T-cell (primary cell): ENCODE results near the gene DLD. TPM values are rescaled to one million over a fixed set of nuclear protein-coding genes. Genes with fewer than 3 reads are reported as not detected.
"Not testable (repeated sequence)": the region's sequence is repeated elsewhere in the genome, so short reads cannot be mapped to it uniquely, and the experiment has no call there.

Experiments
- ATAC-seq, 4 experiments: fragments of 200-7000 bp in 3 of 4; fragments of 150-1000 bp in 1 of 4; cut with Tn5 transposase; replicated peaks in 1 of 4; 1 replicate in 3 of 4; 2 replicates in 1 of 4; pipeline ENCODE4 v1.10.0; 2021; ENCODE audit warnings: moderate library complexity in 3 of 4, mild to moderate bottlenecking in 2 of 4, moderate number of reproducible peaks in 1 of 4
- CTCF ChIA-PET, 2 donors: fragments of 300-600 bp; sonication (Branson Sonifier 250); formaldehyde crosslinking; loops; one replicate each; lab custom pipeline; 2022; ENCODE audit warnings: antibody characterized with exemption in 2 of 2; lab: Charles Lee
- POLR2A ChIA-PET, 2 donors: fragments of 300-600 bp; sonication (Branson Sonifier 250); formaldehyde crosslinking; loops; one replicate each; lab custom pipeline; 2022; ENCODE audit warnings: antibody characterized with exemption in 2 of 2; lab: Charles Lee
- DNase-seq, 35 experiments: peaks; one replicate each; pipeline versions ENCODE4 v3.0.0 to v3.0.0-alpha.2; 2013 to 2023
- H3K27ac ChIP-seq: one replicate; pipeline ENCODE4 v1.5.1; 2013; ENCODE audit warnings: low read length
- H3K27me3 ChIP-seq, 2 experiments: replicated peaks in 1 of 2; 1 replicate in 1 of 2; 2 replicates in 1 of 2; pipeline versions ENCODE4 v1.6.1 to v1.7.0; 2013; ENCODE audit warnings: low read length in 1 of 2, mixed read lengths in 1 of 2; ENCODE audit not compliant: control insufficient read depth in 2 of 2, insufficient read depth in 2 of 2; ENCODE audit errors: extremely low read depth in 1 of 2
- H3K36me3 ChIP-seq, 2 donors: 1 replicate in 1 of 2; 2 replicates in 1 of 2; pipeline versions ENCODE4 v1.6.1 to v1.7.0; 2013; ENCODE audit warnings: low read length in 1 of 2; ENCODE audit not compliant: control insufficient read depth in 2 of 2, insufficient read depth in 1 of 2; ENCODE audit errors: extremely low read depth in 1 of 2
- H3K4me1 ChIP-seq, 2 experiments: 1 replicate in 1 of 2; 2 replicates in 1 of 2; pipeline versions ENCODE4 v1.6.1 to v1.7.0; 2013; ENCODE audit warnings: low read length in 2 of 2, mixed read lengths in 1 of 2; ENCODE audit not compliant: insufficient read depth in 2 of 2, control insufficient read depth in 1 of 2; ENCODE audit errors: extremely low read depth in 1 of 2
- H3K4me3 ChIP-seq, 2 donors: 1 replicate in 1 of 2; 2 replicates in 1 of 2; pipeline versions ENCODE4 v1.5.1 to v1.7.0; 2013; ENCODE audit warnings: mild to moderate bottlenecking in 2 of 2, low read length in 1 of 2, moderate library complexity in 1 of 2; ENCODE audit not compliant: control insufficient read depth in 1 of 2; ENCODE audit errors: extremely low read depth in 1 of 2
- H3K9me3 ChIP-seq: 2 replicates; pipeline ENCODE4 v1.7.0; 2013
- H3K27ac Mint-ChIP-seq, 2 donors: one replicate each; pipeline ENCODE4 v1.8.0; 2020 to 2021; ENCODE audit warnings: mild to moderate bottlenecking in 2 of 2, mixed read lengths in 2 of 2
- H3K27me3 Mint-ChIP-seq, 2 donors: one replicate each; pipeline ENCODE4 v1.8.0; 2021 to 2022; ENCODE audit warnings: mixed read lengths in 2 of 2
- H3K36me3 Mint-ChIP-seq: one replicate; pipeline ENCODE4 v1.8.0; 2021; ENCODE audit warnings: mixed read lengths
- H3K4me1 Mint-ChIP-seq, 3 donors: one replicate each; pipeline ENCODE4 v1.8.0; 2020 to 2022; ENCODE audit warnings: mixed read lengths in 3 of 3, mild to moderate bottlenecking in 1 of 3
- H3K4me3 Mint-ChIP-seq, 3 donors: one replicate each; pipeline ENCODE4 v1.8.0; 2020 to 2022; ENCODE audit warnings: mild to moderate bottlenecking in 3 of 3, mixed read lengths in 3 of 3, moderate library complexity in 3 of 3
- H3K9me3 Mint-ChIP-seq, 3 donors: one replicate each; pipeline ENCODE4 v1.8.0; 2020 to 2022; ENCODE audit warnings: mixed read lengths in 3 of 3
- WGBS: methylation state at CpG from one replicate; pipeline ENCODE4 v1.1.5; 2013; ENCODE audit warnings: missing lambda C conversion rate; ENCODE audit not compliant: insufficient coverage; 5-methylcytosine and 5-hydroxymethylcytosine counted together
- total RNA-seq, 35 experiments: library from RNA in 6 of 35; stranded (reverse) in 6 of 35; fragments of 120-200 nt in 1 of 35; gene quantifications; one replicate each; pipeline versions ENCODE4 v1.2.1 to v1.2.4 and lab custom pipeline; 2013 to 2026

Gene DLD
- total RNA-seq, 5 donors from 2014 or later (not counting 1 experiment from before 2014, with no cell fraction given): 32.3 to 63.6 (median 41.9) TPM

- Histone ChIP-seq H3K36me3 (no peaks in the 10 kb centered on the region), H3K4me3 (no peak overlapping the region), H3K27ac (no peak overlapping the region), H3K9me3 (no peaks in the 10 kb centered on the region), H3K4me1 (no peaks in the 10 kb centered on the region), H3K27me3 (peaks cover 0 to 5% of the 10 kb centered on the region in 2 experiments)
- DNase-seq (no peak), ATAC-seq (no peak)
- H3K27me3 Mint-ChIP-seq: peaks cover 7 to 11% of the 10 kb centered on the region in 2 donors
- no peak overlapping the region for H3K4me3 Mint-ChIP-seq
- no peaks in the 10 kb centered on the region for H3K4me1 Mint-ChIP-seq
- H3K27ac Mint-ChIP-seq: no peak overlapping the region
- POLR2A ChIA-PET: no interaction called here
- H3K9me3 Mint-ChIP-seq: no peaks in the 10 kb centered on the region
- CTCF ChIA-PET: no interaction called here
- WGBS: 80% methylated on average over 1 of the region's 2 CpGs
- H3K36me3 Mint-ChIP-seq: no peaks in the 10 kb centered on the region
Measured at GRCh38 chr7:107953924-107954303, 62.9 kb downstream of the DLD start.

- no peak for DNase-seq
- Histone ChIP-seq H3K4me1 (no peaks in the 10 kb centered on the region), H3K4me3 (no peak overlapping the region), H3K9me3 (no peaks in the 10 kb centered on the region), H3K27me3 (peaks cover 0 to 10% of the 10 kb centered on the region in 2 experiments), H3K27ac (no peak overlapping the region), H3K36me3 (no peaks in the 10 kb centered on the region)
- Mint-ChIP-seq H3K9me3 (no peaks in the 10 kb centered on the region), H3K4me1 (no peaks in the 10 kb centered on the region), H3K36me3 (no peaks in the 10 kb centered on the region), H3K4me3 (no peak overlapping the region), H3K27ac (no peak overlapping the region), H3K27me3 (peaks cover 12 to 15% of the 10 kb centered on the region in 2 donors)
- CTCF ChIA-PET: no interaction called here
- ATAC-seq: no peak
- 82% methylated on average over 5 of the region's 5 CpGs for WGBS
- POLR2A ChIA-PET: no interaction called here
Measured at GRCh38 chr7:107955394-107955793, 64.4 kb downstream of the DLD start.

- H3K9me3 Mint-ChIP-seq: not testable (repeated sequence)
Measured at GRCh38 chr7:107956950-107957349, 66.0 kb downstream of the DLD start.

GRCh38 chr7:107957436-107957835, 66.5 kb downstream of the DLD start:
- no peaks in the 10 kb centered on the region for H3K9me3 ChIP-seq
- Mint-ChIP-seq H3K36me3 (no peaks in the 10 kb centered on the region), H3K4me3 (no peak overlapping the region), H3K9me3 (no peaks in the 10 kb centered on the region), H3K27ac (no peak overlapping the region), H3K27me3 (peaks cover 15 to 20% of the 10 kb centered on the region in 2 donors), H3K4me1 (no peaks in the 10 kb centered on the region)
- no peaks in the 10 kb centered on the region for H3K36me3 ChIP-seq
- POLR2A ChIA-PET: no interaction called here
- WGBS: 80% methylated on average over 1 of the region's 2 CpGs
- no peak overlapping the region for H3K4me3 ChIP-seq
- H3K27me3 ChIP-seq: peaks cover 0 to 12% of the 10 kb centered on the region in 2 experiments
- CTCF ChIA-PET: no interaction called here
- no peak for ATAC-seq
- DNase-seq: no peak
- H3K27ac ChIP-seq: no peak overlapping the region
- no peaks in the 10 kb centered on the region for H3K4me1 ChIP-seq

More at GRCh38 chr7:107956950-107957349, 66.0 kb downstream of the DLD start:
- H3K9me3 ChIP-seq, ATAC-seq, H3K27ac ChIP-seq, H3K4me1 ChIP-seq, POLR2A ChIA-PET, H3K4me3 Mint-ChIP-seq, H3K4me3 ChIP-seq, H3K36me3 ChIP-seq, H3K4me1 Mint-ChIP-seq, H3K27ac Mint-ChIP-seq, CTCF ChIA-PET, H3K36me3 Mint-ChIP-seq, DNase-seq: not testable (repeated sequence)
- peaks cover 0 to 10% of the 10 kb centered on the region in 2 experiments for H3K27me3 ChIP-seq
- peaks cover 15 to 18% of the 10 kb centered on the region in 2 donors for H3K27me3 Mint-ChIP-seq
- WGBS: no CpG with 5 or more reads among the region's 4 CpGs

GRCh38 chr7:107958764-107959526, 68.0 kb downstream of the DLD start:
- Histone ChIP-seq H3K4me3 (no peak overlapping the region), H3K36me3 (no peaks in the 10 kb centered on the region), H3K27ac (no peak overlapping the region), H3K4me1 (no peaks in the 10 kb centered on the region), H3K27me3 (peaks cover 0 to 12% of the 10 kb centered on the region in 2 experiments), H3K9me3 (no peaks in the 10 kb centered on the region)
- H3K36me3 Mint-ChIP-seq: no peaks in the 10 kb centered on the region
- no peak overlapping the region for H3K4me3 Mint-ChIP-seq
- H3K27me3 Mint-ChIP-seq: peaks cover 15 to 20% of the 10 kb centered on the region in 2 donors
- no peak overlapping the region for H3K27ac Mint-ChIP-seq
- H3K9me3 Mint-ChIP-seq: no peaks in the 10 kb centered on the region
- 87% methylated on average over 8 of the region's 14 CpGs for WGBS
- no peaks in the 10 kb centered on the region for H3K4me1 Mint-ChIP-seq
- ATAC-seq (no peak), DNase-seq (no peak)
- POLR2A ChIA-PET: interaction anchor here in 1 of 2 donors (0.6 kb wide), 1 partner anchor 618 kb away, joined by 3 read pairs; no protein-coding TSS in a partner anchor
- CTCF ChIA-PET: no interaction called here

- 88% methylated on average over 8 of the region's 10 CpGs for WGBS
- H3K36me3 Mint-ChIP-seq: no peaks in the 10 kb centered on the region
- H3K27me3 ChIP-seq: peaks cover 0 to 12% of the 10 kb centered on the region in 2 experiments
- ChIA-PET POLR2A (no interaction called here), CTCF (interaction anchor here in 1 of 2 donors (0.6 kb wide), 1 partner anchor 21 kb away, joined by 3 read pairs; no protein-coding TSS in a partner anchor)
- H3K27me3 Mint-ChIP-seq: peaks cover 15 to 20% of the 10 kb centered on the region in 2 donors
- ATAC-seq (no peak), DNase-seq (no peak)
- H3K9me3 ChIP-seq: no peaks in the 10 kb centered on the region
- no peak overlapping the region for H3K4me3 Mint-ChIP-seq
- H3K9me3 Mint-ChIP-seq: no peaks in the 10 kb centered on the region
- H3K4me3 ChIP-seq: no peak overlapping the region
- no peak overlapping the region for H3K27ac ChIP-seq
- no peaks in the 10 kb centered on the region for H3K4me1 Mint-ChIP-seq
- no peaks in the 10 kb centered on the region for H3K36me3 ChIP-seq
- H3K27ac Mint-ChIP-seq: no peak overlapping the region
- H3K4me1 ChIP-seq: no peaks in the 10 kb centered on the region
Measured at GRCh38 chr7:107959527-107959898, 68.5 kb downstream of the DLD start.
